ENCODE data around the gene AKIP1.
"Not testable (repeated sequence)": the region's sequence is repeated elsewhere in the genome, so short reads cannot be mapped to it uniquely, and the experiment has no call there.

AKIP1 gene

DNA sequence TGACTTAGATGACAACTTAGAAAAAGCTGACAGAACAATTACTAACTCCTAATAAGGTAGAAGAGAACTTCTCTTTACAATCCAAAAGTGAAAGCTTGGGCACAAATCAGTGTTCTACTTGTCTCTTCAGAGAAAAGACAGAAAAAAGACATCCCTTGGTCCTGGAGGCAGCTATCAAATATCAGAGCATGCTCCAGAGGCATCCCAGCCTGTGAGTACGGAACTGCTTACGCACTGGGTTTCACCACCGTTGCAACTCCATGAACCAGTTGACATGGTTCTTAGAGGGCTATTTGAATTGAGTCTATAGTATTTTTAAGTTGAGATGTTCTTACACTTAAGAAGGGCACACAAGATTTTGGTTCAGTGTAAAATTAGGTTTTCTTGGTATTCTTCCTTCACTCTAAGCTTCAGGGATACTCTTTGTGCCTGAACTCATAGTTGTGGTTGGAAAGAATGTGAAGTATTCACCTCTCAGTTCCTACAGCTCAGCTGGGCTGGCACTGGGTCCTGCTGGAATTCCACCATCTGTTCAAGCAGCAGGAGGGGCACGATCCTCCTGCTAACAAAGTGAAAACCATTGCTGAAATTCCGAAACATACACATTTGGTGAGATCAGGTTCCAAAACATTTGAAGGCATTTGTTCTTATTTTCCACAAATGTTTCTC, 6.3 kb downstream of the AKIP1 start:
- DNase-seq, result no peak

DNA sequence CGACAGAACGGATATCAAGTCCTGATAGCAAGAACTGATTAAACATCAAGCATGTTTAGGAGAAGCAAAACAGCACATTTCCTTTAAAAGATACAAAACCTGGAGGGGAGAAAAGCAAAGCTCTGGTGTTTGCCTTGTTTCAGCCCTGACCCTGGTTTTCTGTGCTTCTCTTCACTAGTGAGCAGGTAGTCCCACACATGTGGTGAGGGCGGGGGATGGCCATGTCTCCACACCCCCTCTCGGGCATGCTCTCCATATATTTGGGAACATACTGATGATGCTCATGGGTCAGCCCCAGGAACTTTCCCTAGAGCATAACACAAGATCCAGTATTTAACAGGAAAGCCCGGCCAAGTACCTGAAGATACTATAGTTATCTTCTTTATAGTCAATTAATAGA, 11.7 kb downstream of the AKIP1 start:
- no peak for DNase-seq

DNA sequence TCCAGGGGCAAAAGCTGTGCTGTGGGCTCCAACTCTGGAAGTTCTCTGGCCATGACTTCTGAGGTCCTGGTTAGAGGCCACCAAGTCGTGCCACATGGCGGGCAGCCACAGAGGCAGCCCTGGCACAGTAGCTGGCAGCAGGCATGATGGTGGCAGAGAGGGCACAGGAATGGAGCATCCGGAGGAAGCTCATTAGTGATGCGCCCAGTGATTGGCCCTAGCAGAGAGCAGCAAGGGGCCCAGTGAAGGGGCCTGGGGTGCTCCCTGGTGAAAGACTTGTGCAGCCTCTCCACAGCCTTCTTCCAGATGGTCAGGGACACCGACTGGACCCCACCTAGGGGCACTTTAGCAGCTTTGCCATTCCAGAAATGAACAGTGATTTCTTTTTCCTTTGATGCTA, 14.7 kb downstream of the AKIP1 start:
- no peak for DNase-seq

DNA sequence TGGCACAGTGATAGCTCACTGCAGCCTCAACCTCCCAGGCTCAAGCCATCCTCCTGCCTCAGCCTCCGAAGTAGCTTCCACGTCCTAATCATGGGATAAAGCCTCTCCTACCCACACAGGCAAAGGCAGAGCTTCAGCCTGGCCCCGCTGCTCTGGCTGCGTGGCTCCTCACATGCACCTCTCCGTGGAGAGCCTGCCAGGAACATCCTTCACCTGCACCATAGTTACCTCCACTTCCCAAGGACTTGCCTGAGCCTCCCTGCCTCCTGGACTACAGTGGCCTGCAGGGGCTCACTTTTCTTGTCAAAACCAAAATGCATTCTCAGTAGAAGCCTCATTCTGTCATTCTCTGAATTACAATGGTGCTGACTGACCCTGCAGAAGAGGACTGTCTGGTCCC, 15.2 kb downstream of the AKIP1 start:
- no peak for DNase-seq

DNA sequence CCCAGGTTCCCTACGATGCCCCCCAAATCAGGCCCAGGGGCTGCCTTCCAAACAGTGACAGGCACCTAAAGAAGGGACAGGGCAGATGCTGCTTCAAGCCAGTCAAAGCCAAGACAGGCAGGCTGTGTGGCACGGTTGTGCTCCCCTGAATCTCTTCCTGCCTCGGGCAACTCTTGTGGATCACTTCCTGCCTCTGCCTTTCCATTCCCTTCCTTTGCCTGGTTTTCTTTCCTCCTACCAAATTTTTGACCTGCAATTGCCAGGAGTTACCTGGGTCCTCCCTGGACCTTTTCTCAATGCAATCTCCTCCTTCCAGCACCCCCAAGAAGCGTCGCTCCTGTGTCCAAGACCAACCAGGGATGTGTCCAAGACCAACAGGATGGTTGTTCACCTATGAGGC, 16.2 kb downstream of the AKIP1 start:
- no peak for DNase-seq

DNA sequence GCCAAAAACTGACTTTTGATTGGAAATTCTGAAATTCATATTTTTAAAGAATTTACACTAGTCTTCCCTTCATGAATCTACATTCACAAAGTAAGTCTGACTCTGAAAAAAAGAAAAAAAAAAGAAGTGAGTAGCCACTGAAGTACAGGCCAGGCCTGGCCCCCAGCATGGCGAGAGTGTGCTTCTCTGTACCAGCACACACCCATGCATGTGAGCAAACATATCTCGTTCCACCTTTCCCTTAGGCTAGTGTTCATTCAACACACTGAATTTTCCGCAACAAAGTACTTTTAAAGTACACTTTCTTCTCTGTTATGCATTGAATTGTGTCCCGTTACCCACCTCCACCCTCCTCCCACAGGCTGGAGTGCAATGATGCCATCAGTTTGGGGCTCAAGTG, 17.2 kb downstream of the AKIP1 start:
- DNase-seq, result no peak

DNA sequence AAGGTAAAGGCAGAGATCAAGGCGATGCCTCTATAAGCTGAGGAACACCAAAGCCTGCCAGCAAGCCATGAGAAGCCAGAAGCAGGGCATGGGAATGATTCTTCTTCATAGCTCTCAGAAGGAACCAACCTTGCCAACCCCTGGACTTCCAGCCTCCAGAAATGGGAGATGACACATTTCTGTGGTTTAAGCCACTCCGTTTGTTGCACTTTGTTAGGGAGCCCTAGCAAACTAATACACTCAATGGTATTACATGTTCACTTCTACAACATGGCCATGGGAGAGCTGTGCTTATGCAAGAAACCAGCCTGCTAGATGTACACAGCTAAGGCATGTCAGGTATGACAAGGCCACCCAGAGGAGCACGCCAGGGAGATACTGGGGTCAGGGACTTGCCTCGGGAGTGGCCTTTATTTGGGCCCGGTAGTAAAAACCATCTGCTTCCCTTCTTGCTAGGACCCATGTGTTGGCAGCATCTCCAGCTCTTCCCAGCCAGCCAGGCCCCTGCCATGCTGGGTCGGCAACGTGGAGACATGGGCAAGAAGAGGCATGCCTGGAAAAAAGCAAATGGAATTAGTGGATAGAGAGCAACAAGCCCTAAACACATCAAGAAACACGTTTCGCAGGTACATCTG, 18.1 kb downstream of the AKIP1 start:
- DNase-seq, result no peak

DNA sequence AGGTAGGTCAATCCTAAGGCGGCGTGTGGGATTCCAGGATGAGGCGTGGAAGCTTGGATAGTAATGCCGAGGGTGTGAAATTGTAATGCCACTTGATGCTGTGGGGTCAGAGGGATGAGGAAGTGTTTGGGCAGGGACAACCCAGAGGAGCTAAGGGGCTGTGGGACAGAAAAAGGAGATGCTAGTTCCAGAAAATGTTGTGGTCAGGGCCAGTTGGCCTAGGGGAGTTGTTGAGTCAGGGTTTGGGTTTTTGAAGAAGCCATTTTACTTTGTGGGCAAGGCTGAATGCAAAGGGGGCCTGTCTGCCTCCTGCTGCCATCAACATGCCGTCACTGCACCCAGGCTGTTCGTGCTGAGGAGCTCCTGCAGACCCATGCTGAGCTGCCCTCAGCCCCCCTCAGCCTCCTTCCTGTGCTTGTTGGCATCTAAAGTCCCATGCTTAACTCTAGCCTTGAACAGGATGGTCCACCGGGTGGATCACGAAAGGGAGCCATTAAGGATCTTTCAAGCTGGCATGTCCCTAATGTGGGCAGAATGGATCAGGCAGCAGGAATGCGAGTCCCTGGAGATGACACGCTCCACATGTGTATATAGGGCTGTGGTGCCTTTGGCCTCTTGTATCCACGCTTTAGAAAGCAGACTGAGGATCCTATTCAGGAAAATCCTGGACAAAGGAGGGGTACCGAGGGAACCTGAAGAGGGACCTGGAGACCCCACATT, 19.6 kb downstream of the AKIP1 start:
- no peak for DNase-seq

DNA sequence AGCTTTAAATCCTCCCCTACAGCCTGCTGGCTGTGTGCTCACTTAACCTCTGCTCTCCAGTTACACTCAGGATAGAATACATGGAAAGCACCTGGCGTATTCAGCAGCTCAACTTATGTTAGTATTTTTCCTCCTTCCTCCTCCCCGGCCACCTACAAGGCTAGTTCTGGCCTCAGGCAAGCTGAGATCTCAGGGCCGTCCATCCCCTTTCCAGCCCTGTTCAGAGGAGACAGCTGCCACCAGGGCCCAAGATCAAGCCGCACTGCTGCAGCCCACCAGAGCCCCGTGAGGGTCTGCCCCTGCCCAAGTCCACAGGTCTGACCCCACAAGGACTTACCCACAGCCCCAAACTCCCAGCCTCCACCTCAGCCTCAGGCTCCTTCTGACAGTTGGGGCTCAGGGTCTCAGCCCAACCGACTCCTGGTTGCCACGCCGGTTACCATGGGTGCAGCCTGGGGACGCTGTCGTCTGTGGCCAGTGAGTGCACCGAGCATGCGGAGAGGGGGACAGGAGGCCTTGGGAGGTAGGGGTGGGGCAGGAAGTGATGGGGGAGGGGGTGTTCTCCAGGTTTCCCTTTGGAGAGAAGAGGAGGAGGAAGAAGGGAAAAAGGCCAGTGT, 21.7 kb downstream of the AKIP1 start, which contains the start of gene C11orf16:
Gene C11orf16, minus strand, starts transcription at position 384 of the 617 bp plus-strand sequence. CDS start 639 bp downstream, outside the sequence.
- DNase-seq, result no peak

DNA sequence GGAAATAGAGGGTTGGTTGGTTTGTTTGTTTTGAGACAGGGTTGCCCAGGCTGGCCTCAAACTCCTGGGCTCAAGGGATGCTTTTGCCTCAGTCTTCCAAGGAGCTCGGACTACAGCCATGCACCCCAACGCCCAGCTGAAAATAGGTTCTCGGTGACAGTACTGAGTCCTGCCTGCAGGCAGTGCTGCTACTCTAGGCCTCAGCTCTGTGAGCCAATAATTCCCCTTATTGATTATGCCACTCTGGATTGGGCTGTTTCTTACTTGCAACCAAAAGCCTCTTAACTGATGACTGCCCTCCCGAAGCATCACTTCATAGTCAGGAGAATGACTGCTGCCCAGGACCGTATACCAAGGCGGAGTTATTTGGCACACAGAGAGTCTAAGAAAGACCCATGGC, 22.9 kb downstream of the AKIP1 start:
- DNase-seq, result no peak

DNA sequence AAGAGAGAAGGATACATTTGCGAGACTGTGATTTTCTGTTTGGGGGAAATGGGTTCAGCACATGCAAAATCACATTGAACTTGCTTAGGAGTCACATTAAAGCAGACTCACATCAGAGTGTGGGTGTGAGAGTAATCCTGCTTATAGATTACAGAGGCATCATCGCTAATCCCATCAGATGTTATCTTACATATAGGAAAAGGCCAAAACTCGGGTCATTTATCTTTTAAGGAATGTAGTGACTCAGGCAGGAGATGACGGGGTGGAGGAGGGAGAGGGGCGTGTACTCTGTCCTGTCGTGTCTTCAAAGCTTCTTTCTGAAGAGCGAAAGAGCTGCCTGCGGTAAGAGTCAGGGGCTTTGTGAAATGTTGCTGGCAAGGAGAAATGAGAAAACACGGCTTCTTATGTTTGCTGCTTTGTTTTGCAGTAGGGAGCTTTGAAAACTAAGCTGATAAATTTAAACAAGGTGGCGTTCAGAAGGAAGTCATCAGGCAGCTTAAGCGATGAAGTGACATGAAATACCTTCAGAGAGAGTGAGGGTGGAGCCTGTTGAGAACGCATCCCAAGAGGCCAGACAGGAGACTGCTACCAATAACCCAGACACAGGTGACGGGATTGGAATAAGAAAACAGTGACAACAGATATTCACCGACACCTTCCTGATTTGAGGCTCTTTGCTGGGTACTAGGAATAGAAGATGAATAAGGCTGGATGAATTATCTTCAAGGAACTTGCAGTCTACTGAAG, 23.9 kb downstream of the AKIP1 start:
- DNase-seq, result no peak

DNA sequence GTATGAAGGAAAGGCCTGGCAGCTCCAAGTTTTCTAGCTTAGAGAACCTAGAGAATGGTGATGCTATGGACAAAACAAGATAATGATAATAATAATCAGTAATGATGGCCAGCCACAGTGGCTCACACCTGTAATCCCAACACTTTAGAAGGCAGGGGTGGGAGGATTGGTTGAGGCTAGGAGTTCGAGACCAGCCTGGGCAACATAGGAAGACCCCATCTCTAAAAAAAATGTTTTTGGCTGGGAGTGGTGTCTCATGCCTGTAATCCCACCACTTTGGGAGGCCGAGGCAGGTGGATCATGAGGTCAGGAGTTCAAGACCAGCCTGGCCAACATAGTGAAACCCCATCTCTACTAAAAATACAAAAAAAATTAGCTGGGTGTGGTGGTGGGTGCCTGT, 24.8 kb downstream of the AKIP1 start:
- not testable (repeated sequence) for DNase-seq

DNA sequence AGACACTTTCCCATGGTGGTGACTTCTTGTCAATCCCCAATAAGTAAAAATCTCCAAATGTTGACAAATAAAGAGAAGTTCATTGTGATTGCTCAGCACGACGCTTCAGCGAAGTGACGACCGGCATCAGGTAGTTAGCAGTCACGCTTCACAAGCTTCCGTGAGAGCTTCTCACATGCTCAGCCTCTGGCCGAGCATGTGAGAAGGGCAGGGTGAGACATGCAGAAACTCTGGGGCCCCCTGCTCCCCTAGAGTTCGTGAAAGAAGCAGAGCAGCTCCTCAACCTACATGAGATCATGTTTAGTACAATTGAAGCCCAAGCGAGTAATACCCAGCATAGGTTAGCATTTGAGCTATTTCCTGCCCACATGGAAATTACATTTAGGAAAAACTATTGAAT, 26.2 kb downstream of the AKIP1 start:
- DNase-seq, result no peak

DNA sequence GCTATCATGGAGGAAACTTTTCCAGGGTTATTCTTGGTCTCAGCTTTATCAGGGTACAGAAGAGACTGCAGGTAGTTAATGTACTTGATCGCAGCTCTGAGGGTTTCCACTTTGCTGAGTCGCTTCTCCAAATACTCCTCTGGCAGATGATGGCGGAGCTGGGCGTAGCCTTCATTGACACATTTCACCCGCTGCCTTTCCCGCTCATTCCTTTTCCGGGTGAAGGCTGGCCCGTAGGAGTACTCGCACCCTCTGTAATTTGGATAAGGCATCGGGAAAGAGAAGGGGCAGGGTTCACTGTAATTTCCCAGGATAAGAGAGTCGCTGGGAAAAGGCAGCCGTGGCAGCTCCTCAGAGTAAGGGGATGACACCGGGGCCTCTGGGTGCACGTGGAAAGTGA, 26.7 kb downstream of the AKIP1 start:
- no peak for DNase-seq

DNA sequence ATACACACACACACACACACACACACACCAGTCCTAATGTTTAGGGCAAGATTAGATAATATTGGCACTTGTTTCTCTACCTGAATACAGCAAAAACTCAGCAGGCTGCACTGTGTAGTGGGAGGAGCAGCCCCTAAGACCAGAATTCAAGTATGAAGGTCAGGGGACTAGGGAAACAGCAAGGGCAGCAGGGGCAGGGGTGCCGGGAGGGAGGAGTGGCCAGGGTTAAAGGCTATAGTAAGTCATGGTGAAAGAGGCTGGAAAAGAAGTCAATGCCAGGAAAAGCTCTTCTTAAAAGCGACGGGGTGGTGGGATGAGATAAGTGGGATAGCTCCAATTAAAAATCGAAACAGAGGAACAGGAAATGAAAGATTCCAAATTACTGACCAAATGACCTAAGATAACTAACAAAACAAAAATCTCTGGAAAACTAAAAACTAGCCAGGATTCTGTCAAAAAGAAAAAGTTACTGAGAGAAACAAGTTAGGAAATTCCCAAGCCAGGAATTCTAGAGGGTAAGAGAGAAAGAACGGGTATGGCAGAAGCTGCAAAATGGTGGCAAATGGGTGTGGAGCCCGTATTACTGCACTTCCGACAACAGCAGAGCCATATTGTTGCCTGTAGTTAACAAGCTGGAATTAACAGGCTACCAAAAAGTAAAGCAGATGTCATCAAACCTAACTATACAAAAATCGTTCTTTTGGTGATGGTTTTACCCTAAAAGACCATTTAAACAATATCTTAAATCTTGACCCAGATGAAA, 30.5 kb downstream of the AKIP1 start:
- no peak for DNase-seq

DNA sequence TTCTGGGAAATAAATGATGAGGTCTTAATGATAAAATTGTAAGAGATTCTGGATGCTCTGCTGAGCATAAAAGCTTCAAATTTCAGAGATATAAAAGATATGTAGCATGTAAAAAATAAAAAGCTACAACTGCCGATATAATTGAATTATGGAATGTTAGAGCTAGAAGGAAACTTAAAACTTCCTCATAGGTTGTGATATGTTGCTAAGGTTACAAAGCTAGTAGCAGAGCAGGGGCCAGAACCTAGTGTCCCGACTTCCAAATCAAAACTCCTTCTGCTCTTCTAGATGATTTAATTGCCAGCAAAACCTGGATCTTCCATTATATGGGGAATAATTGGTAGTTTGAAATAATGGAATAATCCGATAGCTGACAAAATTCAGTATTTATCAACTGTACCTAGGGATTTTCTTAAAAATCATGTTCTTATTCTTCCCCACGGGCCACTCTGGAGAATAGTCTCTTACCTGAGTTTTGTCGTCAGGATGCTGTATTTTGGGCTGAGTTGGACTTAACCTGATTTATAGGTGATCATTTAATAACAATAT, 31.6 kb downstream of the AKIP1 start, which contains the start of gene ASCL3:
Gene ASCL3, minus strand, starts transcription at position 499 of the 549 bp plus-strand sequence. CDS start 4,855 bp downstream, outside the sequence.
- no peak for DNase-seq

DNA sequence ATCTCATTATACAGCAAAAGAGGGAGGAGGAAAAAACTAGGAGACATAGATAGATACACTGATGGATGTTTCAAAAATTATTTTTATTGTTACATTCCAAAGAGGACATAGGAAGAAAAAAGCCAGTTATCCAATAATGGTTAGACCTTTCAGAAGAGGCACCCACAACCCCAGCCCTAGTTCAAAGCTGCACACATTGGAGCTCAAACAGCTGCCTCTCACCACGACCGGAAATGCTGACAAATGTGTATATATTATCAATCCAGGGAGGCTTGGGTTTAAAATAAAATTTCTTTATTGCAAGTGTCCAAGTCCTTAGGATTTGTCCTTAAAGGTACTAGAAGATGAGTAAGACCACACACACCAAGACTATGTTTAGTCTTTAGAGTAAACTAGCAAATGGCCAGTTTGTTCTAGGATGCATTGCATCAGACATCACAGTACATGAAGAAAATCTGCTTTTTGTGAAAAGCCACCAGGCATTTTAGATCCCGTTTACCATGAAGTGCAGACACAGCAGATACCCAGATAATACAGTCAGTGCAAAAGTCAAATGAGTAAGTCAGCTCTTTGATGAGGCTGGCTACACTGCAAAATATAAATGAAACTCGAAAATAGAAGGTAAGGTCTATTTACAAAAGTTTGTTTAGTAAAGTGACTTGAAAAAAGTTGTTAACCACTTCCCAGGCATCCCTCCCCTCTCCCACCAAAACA, 36.4 kb downstream of the AKIP1 start:
- DNase-seq, result no peak

DNA sequence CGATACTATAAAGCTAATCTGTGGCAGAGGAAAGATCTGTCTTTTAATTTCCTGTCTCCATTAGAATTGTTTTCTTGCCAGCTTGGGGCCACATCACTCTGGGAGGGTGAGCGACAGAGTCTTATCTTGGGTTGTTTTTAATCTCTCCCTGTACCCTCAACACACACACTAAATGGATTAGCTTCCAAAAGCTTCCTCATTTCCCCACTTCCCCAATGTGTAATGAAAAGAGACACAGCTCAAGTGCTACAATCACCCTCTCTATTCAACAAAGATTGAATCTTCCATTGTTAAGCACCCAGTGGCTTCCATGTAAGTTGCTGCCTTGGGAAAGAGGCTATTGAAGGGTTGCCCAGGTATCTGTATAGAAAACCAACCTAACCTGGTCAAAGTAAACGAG, 37.9 kb downstream of the AKIP1 start:
- no peak for DNase-seq

DNA sequence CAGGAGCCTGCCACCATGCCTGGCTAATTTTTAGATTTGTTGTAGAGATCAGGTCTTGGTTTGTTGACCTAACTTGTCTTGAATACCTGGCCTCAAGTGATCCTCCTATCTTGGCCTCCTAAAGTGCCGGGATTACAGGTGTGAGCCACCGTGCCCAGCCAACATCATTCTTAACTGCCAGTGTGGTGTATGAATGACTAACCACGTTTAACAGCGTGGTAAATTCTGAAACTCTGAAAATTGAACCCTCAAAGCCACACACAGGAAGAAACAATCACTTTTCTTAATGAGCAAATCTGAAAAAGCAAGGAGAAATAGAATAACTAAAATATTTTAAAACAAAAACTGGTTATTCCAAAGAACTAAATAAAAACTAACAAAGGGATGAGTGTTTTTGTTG, 45.9 kb downstream of the AKIP1 start:
- DNase-seq, result no peak

DNA sequence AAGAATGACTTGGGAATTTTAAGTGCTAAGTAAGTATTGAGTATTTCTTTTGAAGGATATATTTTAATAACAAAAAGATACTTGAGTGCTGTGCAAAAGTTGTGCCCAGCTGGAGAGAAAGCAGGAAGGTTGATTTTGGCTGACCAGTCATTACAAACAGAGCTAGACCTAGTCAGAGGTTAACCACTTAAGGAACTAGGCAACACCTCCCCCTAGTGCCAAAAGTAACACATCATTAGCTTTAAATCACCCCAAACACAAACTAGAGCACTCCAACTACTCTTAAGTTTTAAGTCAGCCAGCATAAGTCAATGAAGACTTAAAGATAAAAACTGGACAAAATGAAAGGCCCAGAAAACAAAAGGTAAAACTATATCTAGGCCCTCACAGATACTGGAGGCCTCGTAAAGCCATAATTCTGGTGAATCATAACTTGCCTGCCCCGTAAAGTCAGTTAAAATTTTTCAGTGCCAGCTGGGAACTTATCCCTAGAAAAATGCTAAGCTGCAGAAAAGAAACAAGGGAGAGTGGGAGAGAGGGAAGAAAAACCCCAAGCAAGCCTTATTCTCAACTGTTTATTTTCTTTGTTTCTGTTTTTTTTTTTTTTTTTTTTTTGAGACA, 48.7 kb downstream of the AKIP1 start:
- DNase-seq, result no peak

DNA sequence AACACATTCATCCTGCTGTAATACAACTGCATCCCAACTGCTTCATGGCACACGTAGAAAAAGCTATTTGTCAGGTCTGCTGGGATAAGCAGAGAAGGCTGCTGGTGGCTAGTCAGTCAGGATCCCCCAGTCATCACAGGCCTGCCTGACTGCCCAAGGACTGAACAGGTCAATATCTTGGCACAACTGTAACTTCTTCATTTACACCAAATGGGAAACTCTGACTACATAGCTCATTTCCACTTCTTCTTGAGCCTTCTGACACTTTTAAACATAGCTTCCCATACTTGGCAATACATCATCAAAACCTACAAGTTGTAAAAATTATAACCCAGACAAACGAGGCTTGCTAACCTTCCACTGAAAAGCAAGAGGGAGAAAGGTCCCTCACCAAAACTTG, 50.4 kb downstream of the AKIP1 start:
- DNase-seq, result no peak
